Placental epithelial cell (primary cell): Measurements from ENCODE around the gene ZNF165. TPM values are rescaled to one million over a fixed set of nuclear protein-coding genes. Genes with fewer than 3 reads are reported as not detected.

ENCODE experiments used
- total RNA-seq: library from RNA; depleted of rRNA; stranded (reverse); fragments of >200 nt; gene quantifications from 2 replicates; pipeline ENCODE4 v1.2.3, GENCODE V29; 2012

The ZNF165 gene
- total RNA-seq, result 1.6 and 2.2 TPM in 2 replicates

DNA sequence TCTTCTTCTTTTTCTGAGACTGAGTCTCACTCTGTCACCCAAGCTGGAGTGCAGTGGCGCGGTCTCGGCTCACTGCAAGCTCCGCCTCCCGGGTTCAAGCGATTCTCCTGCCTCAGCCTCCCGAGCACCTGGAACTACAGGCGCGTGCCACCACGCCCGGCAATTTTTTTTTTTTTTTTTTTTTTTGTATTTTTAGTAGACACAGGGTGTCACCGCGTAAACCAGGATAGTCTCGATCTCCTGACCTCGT lies at the start of gene ZNF165:
Gene ZNF165, plus strand, starts transcription at position 188 of the 250 bp plus-strand sequence. CDS start 4,913 bp downstream, outside the sequence.

DNA sequence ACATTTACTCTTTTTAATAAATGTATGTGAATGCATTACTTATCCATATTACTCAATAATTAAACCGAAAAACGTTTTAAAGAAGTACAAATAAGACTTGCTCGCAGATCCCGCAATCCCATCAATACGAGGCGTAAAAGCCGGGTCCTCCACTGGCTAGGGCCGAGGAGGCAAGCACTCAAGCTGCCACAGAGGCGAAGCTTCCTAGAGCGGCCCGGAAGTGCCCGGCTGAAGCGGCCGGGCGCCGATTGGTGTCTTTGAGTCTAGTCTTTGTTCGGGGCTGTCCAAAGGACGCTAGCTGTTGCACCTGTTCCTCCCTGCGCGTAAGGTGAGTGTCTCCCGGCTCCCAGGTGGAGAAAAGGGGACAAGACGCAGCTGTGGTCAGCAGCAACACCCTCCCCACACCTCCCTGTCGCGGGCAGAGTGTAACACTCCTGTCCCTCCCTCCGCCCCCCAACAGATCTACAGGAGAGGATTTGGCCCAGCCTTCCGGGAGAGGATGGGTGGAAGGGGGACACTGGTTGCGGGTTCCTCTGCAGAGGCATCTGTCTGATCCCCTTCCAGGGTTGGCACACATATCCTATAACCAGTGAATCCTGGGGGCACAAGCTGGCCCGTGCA lies 44.1 kb downstream of the ZNF165 start, which contains the start of gene ZSCAN16:
Gene ZSCAN16, plus strand, starts transcription at position 260 of the 621 bp plus-strand sequence. CDS start 835 bp downstream, outside the sequence.

Other genes starting within 250 kb of the ZNF165 start
- not detected in 2 replicates for gene OR2B2, start 168.2 kb upstream of the ZNF165 start, total RNA-seq
- gene OR2B6, start 123.3 kb upstream of the ZNF165 start, total RNA-seq, result not detected in 2 replicates
- gene ZSCAN16, start 44.0 kb downstream of the ZNF165 start, total RNA-seq, result 0.79 and 1.1 TPM in 2 replicates
- 18.1 and 18.8 TPM in 2 replicates for gene ZKSCAN8, start 61.3 kb downstream of the ZNF165 start, total RNA-seq
- gene ZSCAN9, start 144.7 kb downstream of the ZNF165 start, total RNA-seq, result 14.9 and 16.5 TPM in 2 replicates
- gene ZKSCAN4, start 171.7 kb downstream of the ZNF165 start, total RNA-seq, result 6.2 and 8.6 TPM in 2 replicates
- gene NKAPL, start 178.7 kb downstream of the ZNF165 start, total RNA-seq, result 2.7 and 3.5 TPM in 2 replicates
- 13.0 and 14.7 TPM in 2 replicates for gene ZSCAN26, start 186.6 kb downstream of the ZNF165 start, total RNA-seq
- gene PGBD1, start 201.0 kb downstream of the ZNF165 start, total RNA-seq, result 3.5 and 4.8 TPM in 2 replicates